HG02970 (cell line): ENCODE measurements around the gene SIAH3.
"Not testable (repeated sequence)": the region's sequence is repeated elsewhere in the genome, so short reads cannot be mapped to it uniquely, and the experiment has no call there.

Experiments
- ATAC-seq: cut with Tn5 transposase; IDR thresholded peaks from one replicate; pipeline ENCODE4 v1.9.1; 2021; ENCODE audit warnings: mild to moderate bottlenecking, moderate library complexity, moderate number of reproducible peaks; ENCODE audit not compliant: unreplicated experiment, low FRiP score

Gene SIAH3

DNA sequence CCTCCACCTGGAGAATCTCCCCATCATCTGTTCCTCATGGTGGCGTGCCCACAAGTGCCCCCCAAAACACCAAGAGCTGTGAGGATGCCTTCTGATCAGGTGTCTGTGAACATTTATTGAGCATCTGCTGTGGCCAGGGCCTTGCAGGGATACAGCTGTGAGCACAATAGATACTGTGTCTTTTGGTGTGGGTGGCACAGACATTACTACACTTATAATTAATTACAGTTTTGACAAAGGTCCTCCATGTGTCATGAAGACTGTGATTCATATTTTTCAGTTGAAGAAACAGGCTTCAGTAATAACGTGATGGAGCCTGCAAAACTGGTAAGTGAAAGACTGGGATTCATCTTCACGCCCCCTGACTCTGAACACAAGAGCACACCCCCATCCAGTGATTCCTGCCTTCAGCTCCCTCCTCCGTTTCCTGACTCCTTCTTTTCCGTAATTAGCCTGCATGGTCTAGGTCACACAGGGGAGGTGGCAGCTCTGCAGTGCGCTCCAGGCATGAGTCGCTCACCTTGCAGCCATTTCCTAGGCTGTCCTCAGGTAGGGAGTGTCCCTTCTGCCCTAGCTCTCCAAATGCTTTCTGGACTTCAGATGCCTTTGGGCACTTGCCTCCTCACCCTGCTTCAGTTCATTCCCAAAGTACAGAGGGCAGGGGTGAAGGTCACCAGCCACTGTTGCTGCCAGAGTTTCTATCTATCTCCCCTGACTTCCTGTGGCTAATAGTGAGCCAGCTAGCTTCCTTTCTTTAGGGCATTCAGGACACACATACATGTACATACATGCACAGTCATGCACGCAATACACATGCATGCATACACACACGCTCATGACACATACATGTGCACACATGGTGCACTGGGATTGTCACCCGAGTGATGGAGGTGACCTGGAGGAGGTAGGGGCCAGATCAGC lies 66.5 kb downstream of the SIAH3 start:
- ATAC-seq: no peak

DNA sequence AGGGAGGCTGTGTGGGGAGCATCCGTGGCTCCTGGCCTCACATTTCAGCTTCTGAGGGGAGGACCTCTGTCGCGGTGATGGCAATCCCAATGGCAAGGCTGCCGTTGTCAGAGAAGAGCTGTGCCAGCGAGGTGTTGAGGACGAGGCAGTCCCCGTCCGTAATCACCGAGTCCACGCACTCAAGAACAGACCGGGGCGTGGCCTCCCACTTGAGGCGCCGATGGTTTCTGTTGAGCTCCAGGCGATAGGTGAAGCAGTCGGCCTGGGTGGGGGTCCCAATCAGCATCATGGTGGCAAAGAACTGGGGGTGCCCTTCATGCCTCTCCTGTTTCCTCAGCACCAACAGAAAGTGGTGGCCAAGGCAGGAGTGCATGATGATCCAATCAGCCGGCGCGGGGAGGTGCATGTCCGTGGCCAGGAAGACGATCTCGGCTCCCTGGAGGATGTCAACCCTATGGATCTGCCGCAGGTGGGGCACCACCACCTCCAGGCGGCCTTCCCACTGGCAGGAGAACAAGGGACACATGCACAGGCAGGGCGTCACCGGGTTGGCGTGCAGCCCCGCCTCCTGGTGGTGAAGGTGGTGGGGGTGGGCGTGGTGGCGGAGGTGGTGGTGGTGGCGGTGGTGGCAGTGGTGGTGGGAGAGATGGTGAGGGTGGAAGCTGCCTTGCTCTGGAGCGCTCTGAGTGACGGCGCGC lies 68.1 kb downstream of the SIAH3 start:
- no peak for ATAC-seq

DNA sequence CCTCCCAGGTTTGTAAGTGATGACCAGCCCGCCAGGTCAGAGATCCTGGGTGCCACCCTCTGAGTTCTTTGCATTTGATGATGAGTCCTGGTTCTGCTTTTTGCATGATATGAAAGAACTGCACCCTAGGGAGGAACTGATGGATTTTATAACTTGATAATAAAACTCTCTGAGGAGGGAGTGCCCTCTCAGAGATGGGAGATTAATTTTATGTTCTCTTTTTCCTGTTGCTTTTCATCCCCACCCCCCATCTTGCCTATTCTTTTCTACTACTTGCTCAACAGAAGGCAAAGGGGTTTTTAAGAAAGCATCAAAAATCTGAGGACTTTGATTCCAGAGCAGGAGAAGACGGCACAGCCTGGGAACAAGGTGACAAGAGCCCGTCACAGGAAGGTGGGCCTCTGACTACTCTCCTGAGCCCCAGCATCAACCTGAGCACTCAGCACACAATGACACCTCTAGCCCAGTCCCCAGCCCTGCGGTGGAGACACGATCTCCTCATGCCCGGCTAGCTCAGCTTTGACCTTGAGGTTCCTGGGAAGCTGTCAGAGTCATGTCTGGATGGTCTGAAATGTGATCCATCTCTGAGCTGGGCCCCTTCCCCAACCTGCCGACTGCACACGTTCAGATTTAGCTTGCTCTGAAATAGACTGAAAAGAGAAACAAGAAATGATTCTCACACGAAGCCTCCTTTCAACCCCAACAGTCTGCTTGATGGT lies 69.1 kb downstream of the SIAH3 start:
- ATAC-seq: no peak

DNA sequence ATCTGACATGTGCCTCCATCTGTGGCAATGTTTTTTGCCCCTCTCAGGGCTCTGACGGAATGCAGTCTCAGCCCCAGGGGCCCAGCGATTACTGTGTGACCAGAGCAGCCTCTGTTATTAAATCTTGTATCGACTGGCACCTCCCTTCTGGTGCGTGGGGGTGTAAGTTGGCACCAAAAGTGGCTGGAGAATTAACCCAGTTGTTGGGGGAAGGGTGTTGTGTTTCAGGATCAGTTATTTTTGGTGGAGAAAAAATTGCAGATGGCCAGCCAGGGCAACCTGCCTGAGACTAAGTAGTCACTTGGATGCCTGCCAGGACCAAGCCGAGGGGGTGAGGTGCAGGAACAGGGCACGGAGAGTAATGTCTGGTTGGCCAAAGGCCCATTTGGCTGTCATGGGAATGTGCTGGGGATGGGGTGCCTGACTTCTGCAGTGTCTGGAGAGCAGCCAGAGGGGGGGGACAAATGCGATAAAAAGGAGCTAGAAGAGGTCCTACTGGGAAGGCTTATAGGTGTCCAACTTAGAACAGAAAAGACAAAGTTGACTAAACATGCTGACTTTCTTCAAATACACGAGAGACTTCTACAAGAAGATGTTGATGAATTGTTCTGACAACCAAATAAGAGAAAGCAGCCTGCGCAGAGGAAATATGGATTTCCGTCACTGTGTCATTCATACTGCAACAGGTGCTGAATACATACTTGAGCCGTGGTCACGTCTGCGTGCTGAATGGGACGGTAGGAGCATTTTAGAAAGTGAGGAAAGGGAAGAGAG lies 69.8 kb downstream of the SIAH3 start:
- no peak for ATAC-seq

DNA sequence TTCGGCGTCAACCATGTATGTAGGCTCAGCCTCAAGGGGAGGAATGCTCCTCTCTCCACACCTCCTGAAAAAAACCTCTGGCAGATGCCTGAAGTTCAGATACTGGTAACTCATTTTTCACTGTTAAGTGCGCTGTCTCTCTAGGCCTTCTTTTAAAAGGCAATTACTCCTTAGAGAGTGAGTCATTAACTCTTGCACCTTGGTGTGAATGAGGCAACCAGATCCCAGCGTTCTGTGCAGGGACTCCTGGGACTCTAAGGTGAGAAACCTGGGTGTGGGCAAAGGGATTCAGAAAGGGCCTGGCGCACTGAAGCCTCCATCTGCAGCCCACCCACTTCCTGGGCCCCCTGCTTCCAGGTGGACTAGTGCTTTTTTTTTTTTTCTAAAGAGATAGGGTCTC lies 71.7 kb downstream of the SIAH3 start:
- no peak for ATAC-seq

DNA sequence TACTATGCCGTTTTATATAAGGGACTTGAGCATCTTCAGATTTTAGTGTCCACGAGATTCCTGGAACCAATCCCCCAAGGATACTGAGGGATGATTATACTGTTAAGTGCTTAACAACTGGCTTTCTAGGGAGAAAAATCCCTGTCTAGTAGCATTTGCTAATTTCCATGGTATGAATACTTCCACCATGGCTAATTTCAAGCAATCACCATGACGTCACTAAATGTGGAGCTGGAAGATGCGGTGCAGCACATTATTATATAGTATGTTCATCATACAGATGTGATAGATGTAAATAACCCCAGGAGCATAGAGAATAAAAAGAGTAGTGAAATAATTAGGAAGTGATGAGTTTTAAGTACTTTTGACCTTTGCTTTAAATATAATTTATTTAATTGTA lies 72.7 kb downstream of the SIAH3 start:
- ATAC-seq: no peak

DNA sequence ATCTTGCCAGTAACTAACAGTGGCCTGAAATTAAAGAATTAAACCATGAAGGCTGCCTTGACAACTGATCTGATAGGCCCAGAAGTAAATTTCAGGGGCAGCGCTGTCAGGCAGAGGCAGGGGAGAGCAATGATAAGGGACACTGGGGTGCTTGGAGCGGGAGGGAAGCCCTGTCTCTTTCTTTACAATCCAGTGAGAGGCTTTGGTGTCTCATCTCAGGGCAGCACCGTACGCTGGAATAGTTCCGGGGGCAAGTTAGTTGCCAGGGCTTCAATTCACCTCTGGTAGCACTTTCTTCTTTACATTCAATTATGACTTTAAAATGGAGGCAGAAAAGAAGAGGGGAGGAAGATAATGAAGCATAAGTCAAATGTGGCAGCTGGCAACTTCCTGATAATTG lies 74.8 kb downstream of the SIAH3 start:
- ATAC-seq: no peak

DNA sequence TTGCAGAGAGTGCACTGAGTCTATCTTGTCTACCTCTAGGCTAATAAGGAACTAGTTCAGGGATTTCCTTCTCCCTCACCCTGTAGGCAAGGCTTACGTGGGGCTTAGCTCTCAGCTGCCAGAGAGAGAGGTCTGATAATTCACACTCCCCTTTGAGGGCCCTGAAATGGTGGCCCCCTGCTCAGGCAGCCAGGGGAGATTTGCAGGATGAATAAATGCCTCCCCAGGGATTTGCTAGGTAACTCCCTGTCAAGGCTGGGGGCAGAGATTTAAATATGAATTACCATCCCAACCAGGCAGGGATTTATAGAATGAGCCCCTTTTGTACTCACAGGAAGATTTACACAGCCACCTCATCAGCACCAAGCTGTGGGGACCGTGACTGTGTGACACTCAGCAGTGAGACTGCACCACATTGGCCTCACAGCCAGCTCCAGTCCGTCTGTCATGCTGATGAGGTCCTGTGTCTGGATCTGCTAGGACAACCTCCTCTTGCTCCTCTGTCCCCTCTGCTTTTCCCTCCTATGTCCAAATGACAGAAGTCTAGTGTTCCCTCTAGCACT lies 76.1 kb downstream of the SIAH3 start:
- no peak for ATAC-seq

DNA sequence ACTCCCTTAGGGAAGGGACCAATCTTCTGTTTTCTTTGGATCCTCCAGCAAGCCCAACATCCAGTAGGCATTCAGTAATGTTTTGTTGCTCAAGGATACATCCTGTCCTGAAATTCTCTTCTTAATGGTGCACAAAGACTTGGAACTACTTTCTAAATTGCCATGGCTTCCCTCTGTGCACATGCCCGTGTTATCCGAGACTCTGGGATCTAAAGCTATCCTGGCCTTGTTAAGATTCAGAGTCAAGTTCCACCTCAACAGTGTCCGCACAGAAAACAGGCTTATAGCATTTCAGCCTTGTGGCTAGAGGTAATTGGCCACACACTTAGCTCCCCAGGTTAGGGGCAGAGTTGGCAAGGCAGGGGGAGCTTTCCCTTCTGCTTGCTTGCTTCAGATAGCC lies 77.6 kb downstream of the SIAH3 start:
- no peak for ATAC-seq

DNA sequence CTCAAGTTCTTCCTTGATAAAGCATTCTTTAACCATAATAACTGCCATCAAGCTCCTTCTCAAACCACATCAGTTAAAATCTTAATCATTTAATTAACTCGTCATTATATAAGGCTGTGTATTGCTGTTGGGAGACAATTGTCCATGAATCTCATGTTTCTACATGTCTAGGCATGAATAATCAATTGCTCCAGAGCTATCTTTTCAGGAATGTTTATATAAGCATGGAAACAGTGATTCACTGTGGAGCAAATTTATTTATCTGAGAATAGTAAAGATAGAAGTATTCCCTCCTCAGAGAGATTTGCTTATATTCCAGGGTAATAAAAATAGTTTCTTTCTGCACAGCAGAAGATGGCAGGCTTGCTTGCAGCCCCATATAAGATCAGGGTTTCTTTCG lies 78.3 kb downstream of the SIAH3 start:
- ATAC-seq: no peak

DNA sequence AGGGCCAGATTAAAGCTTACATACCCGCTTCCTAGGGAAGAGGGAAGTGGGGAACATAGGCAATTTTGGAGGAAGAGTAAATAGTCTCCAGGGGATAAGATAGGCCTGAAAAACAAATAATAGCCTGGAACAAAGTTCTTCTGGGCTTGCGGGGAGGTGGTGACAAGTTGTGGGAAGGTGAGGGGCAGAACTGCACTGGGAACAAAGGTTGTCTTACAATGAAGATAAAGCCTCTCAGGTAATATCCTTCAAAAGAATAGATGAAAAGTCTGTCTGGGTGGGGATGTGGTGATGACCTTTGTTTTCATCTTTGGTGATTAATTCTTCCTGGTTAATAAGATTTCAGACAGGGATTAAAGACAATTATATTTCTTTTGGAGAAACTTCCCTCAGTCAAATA lies 80.7 kb downstream of the SIAH3 start:
- ATAC-seq: no peak

DNA sequence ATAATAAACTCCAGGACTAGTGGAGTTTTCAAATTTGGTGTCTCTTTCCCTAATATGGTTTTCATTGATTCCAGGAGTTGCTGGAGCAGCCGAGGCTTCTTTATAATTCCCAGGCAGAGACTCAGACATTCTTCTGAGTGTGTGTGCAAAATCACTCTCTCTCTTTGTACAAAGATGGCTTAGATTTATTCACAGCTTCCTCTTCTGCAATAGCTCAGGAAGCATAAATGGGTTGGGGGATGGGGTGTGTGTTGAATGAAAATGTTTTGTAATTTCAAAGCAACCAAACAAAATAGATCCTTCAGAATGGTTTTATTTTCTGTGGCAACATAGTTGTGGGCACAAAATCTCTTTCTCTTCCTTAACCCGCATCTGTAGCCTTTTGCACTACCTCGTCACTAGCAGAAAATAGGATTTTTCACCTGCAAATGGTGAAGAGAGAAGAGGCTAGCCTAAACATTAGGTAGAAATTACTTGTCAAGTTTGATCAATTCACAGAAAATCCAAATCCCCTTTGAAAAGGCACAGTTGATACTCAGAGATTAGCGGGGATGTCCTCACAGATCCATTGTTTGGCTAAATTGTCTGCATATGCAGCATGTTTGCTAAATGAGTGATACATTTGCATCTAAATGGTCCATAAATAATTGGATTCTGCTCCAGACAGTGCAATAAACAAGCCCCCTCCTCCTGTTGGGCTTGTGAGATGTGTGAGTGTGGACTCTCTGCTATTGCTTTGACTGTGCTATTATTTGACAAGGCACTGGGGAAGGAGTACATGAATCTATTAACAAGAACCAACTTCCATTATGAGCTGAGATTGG lies 82.7 kb downstream of the SIAH3 start:
- ATAC-seq: no peak

DNA sequence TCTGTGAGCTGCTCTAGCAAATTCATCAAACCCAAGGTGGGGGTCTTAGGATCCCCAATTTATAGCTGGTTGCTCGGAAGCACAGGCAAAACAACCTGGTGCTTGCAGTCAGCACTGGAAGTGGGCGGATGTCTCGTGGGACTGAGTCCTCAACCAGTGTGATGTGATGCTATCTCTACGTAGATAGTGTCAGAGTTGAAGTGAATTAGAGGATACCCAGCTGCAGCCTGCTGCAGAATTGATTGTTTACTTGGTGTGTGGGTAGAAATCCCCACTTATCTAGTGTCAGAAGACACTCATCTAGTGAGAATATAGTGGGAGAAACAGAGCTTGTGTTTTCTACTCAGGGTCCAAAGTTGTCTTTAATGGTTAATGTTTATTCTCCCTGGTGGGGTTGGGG lies 86.1 kb downstream of the SIAH3 start:
- no peak for ATAC-seq

DNA sequence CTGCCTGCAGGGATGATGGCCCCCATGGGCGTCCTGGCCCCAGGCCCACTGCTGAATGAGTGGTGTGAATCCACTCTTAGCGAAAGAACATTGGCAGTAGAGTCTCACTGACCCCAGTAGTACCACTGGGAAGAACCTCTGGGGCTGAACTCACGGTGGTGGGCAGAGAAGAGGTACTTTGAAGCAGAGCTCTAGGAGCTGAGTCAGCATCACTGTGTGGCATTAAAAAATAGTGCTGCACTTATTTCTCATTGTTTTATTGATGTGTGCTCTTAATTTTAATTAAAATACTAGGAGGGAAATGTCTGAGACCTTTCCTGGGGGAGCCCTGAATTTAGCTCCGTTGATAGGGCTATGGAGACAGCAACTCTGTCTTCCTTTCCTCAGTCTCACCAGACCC lies 88.1 kb downstream of the SIAH3 start:
- no peak for ATAC-seq

DNA sequence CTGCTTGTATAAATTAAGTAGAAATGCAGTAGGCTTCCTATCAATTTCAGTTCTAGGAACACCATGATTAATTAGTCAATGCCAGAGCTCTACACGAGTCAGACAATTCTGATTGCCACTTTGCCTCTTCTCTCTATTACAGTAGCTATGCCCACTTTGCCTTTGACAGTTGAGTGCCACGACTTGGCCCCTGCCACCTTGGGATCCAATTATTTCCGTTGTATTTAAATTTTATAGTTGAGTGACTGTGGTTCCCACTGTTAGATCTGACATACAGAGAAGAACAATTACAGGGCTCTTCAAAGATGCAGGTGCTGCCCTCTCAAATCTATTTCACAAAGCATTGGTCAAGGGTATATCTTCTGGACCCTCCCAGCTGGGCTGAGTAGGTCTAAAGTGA lies 94.0 kb downstream of the SIAH3 start:
- ATAC-seq: not testable (repeated sequence)

DNA sequence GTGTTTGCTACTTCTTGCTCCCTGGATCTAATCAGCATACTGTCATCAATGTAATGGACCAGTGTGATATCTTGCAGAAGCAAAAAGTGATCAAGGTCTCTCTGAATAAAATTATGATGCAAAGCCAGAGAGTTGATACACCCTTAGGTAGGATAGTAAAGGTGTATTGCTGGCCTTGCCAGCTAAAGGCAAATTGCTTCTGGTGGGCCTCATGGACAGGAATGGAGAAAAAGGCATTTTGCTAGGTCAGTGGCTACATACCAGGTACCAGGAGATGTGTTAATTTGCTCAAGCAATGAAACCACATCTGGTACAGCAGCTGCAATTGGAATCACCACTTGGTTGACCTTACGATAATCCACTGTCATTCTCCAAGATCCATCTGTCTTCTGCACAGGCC lies 95.1 kb downstream of the SIAH3 start:
- ATAC-seq: not testable (repeated sequence)

DNA sequence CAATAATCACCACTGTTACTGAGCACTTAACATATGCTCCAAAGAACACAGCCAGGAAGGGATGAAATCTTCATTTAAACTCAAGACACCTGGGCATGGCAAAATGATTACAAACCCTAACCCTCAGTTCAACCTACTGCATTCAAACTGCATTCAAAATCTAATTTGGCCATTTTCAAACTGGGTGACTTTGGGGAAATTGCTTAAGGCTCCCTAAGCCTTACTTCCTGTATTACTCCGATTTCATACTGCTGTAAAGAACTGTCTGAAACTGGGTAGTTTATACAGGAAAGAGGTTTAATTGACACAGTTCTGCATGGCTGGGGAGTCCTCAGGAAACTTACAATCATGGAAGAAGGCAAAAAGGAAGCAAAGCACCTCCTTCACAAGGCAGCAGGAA lies 99.0 kb downstream of the SIAH3 start:
- no peak for ATAC-seq

DNA sequence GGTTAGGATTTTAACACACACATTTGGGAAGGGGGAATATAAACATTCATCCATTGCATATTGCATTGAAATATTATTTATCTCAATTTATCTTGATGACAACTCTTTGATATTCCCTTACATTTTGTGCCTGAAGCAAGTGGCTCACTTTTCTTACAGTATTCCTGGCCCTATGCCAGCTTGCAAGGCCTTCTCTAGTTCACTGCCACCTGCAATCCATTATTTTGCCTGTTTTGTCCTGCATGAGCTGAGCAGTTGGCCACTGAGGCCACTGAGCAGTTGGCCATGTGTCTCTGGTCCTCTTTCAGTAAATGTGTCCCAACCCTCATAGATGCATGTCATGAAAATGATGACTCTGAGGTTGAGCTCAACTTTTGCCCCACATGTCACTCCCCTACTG lies 99.7 kb downstream of the SIAH3 start:
- ATAC-seq: no peak

DNA sequence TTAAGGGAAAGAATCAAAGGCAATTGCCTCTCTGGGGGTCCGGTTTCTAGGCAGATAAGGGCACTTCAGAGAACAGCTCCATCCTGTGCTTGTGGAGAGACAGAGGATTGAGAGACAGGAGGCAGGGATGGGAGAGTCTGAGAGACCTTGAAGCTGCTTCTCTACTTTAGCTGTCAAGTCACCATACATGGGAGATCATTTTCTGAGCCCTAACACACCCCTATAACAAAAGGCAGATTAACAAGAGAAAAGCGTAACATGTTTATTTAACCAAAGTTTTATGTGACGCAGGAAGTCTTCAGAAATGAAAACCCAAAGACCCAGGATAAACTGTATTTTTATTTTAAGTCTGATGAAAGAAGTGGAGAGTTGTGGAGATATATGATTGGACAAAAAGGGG lies 101.0 kb downstream of the SIAH3 start:
- ATAC-seq: no peak
